Spleen (tissue), 7 donors: ENCODE measurements around the gene DYDC1.

Experiments used
- CTCF ChIP-seq, 11 experiments: fragments of 200-600 bp in 7 of 11; fragments of 450-650 bp in 4 of 11; sonication (generic) in 4 of 11; IDR thresholded peaks in 8 of 11; conservative IDR thresholded peaks in 3 of 11; 1 replicate in 7 of 11; 2 replicates in 4 of 11; pipeline versions ENCODE4 v1.4.0 to v1.8.0; 2016 to 2021; ENCODE audit warnings: antibody characterized with exemption in 11 of 11, inconsistent platforms in 4 of 11, mild to moderate bottlenecking in 1 of 11
- POLR2A ChIP-seq, 3 donors: fragments of 450-650 bp; IDR thresholded peaks; one replicate each; pipeline ENCODE4 v1.5.1; 2017; ENCODE audit warnings: antibody characterized with exemption in 3 of 3, mild to moderate bottlenecking in 1 of 3
- POLR2AphosphoS5 ChIP-seq, 3 donors: sonication (generic); formaldehyde crosslinking; IDR thresholded peaks; one replicate each; pipeline ENCODE4 v1.5.1; 2017; ENCODE audit warnings: antibody characterized with exemption in 3 of 3
- donor health status: DM: no; HTN: no; CAD: no; lungs with moderate emphysema.
- donor health status: DM: no; HTN: no; CAD: no.
- donor health status: DM: no; HTN: no; CAD: no.

- TF ChIP-seq POLR2A (IDR thresholded peaks at IDR 0.05): no peak
- no peak for TF ChIP-seq CTCF (IDR thresholded peaks at IDR 0.05 in 8 of 11, conservative IDR thresholded peaks at IDR 0.05 in 3 of 11)
- no peak for TF ChIP-seq POLR2AphosphoS5 (IDR thresholded peaks at IDR 0.05)
These were observed 1.2 kb upstream of the DYDC1 start for GRCh38 chr10:80357851-80358125.
